Left ventricle myocardium inferior (tissue), 1 donor: ENCODE measurements around the gene CORO6. TPM values are rescaled to one million over a fixed set of nuclear protein-coding genes. Genes with fewer than 3 reads are reported as not detected.

Experiments used
- DNase-seq: peaks from one replicate; pipeline ENCODE4 v3.0.0-alpha.2; 2020
- H3K27ac ChIP-seq: fragments of 200-600 bp; replicated peaks from 2 replicates; pipeline ENCODE4 v1.8.0; 2021
- H3K27me3 ChIP-seq: fragments of 200-600 bp; 2 replicates; pipeline ENCODE4 v1.8.0; 2021; ENCODE audit warnings: low read depth
- H3K36me3 ChIP-seq: fragments of 200-600 bp; 2 replicates; pipeline ENCODE4 v1.8.0; 2021
- H3K4me1 ChIP-seq: fragments of 200-600 bp; 2 replicates; pipeline ENCODE4 v1.8.0; 2021
- H3K4me3 ChIP-seq: fragments of 200-600 bp; 2 replicates; pipeline ENCODE4 v1.8.0; 2021; ENCODE audit warnings: mild to moderate bottlenecking, moderate library complexity
- H3K9me3 ChIP-seq: fragments of 200-600 bp; replicated peaks from 2 replicates; pipeline ENCODE4 v1.8.0; 2021
- intact Hi-C: fragments of 100-400 bp; cut with micrococcal nuclease; formaldehyde crosslinking; loops from one replicate; pipeline ENCODE4 v1.11.0; 2022
- total RNA-seq: library from RNA; stranded (reverse); fragmentation: NEBNext Ultra II Directional; extraction: Animal tissue kit (Norgen Biotek cat#: 25700); gene quantifications from one replicate; pipeline ENCODE4 v1.2.1, GENCODE V29; 2021
- TF ChIP-seq, protein P1 (sequence below): fragments of 200-600 bp; IDR thresholded peaks from 2 replicates; pipeline ENCODE4 v1.8.0; 2021; ENCODE audit warnings: antibody characterized with exemption, mild to moderate bottlenecking, borderline replicate concordance
- donor health status: DM: no; HTN: yes; CAD: no; lungs with severe emphysema.

The CORO6 gene
- total RNA-seq, 1 donor from 2014 or later, result 101 TPM

DNA sequence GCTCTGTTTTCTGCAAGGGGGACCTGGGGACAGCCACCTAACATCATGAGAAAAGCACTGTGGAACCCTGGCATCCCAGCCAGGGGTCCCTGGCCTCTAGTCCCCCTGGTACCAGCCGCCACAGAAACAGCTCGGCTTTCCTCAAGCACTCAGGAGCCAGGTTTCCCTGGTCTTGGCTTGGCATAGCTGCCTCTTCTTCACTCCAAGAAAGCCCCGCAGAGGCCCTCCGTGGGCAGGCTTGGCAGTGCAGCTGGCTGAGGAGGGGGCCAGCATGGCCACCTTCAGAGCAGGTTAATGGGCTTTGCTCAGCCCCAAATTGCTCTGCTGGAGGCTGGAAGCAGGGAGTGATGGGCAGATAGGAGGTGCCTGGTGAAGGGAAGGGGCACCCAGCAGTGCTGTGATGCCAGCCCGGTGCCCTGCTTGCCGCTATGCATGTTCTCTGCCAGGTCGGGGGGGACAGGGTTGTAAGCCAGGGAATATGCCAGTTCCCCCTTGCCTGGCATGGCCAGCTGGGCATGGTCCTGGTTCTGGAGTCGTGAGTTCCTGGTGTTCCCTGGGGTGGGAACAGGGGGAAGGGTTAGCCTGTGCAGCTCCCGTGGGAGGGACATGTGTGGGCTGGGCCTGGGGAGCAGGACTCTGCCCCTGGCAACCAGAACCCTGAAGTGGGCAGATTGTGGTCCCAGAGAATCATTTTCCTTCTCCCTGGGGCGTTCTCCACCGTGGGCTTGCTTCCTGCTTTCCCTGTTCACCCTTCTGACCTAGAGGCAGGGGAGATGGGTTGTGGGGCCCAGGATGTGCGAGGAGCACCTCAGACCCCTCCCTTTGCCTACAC lies 26.6 kb downstream of the CORO6 start:
- no peaks in the 10 kb centered on the region for H3K36me3 ChIP-seq
- TF ChIP-seq, protein P1, sequence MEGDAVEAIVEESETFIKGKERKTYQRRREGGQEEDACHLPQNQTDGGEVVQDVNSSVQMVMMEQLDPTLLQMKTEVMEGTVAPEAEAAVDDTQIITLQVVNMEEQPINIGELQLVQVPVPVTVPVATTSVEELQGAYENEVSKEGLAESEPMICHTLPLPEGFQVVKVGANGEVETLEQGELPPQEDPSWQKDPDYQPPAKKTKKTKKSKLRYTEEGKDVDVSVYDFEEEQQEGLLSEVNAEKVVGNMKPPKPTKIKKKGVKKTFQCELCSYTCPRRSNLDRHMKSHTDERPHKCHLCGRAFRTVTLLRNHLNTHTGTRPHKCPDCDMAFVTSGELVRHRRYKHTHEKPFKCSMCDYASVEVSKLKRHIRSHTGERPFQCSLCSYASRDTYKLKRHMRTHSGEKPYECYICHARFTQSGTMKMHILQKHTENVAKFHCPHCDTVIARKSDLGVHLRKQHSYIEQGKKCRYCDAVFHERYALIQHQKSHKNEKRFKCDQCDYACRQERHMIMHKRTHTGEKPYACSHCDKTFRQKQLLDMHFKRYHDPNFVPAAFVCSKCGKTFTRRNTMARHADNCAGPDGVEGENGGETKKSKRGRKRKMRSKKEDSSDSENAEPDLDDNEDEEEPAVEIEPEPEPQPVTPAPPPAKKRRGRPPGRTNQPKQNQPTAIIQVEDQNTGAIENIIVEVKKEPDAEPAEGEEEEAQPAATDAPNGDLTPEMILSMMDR, result no peak
- intact Hi-C loops, result no loop called here
- H3K4me1 ChIP-seq, result peaks cover 56% of the 10 kb centered on the region
- DNase-seq, result no peak
- H3K27ac ChIP-seq, result peak overlapping the region; percentile 25
- H3K27me3 ChIP-seq, result no peaks in the 10 kb centered on the region
- no peaks in the 10 kb centered on the region for H3K9me3 ChIP-seq
- H3K4me3 ChIP-seq, result no peak overlapping the region

DNA sequence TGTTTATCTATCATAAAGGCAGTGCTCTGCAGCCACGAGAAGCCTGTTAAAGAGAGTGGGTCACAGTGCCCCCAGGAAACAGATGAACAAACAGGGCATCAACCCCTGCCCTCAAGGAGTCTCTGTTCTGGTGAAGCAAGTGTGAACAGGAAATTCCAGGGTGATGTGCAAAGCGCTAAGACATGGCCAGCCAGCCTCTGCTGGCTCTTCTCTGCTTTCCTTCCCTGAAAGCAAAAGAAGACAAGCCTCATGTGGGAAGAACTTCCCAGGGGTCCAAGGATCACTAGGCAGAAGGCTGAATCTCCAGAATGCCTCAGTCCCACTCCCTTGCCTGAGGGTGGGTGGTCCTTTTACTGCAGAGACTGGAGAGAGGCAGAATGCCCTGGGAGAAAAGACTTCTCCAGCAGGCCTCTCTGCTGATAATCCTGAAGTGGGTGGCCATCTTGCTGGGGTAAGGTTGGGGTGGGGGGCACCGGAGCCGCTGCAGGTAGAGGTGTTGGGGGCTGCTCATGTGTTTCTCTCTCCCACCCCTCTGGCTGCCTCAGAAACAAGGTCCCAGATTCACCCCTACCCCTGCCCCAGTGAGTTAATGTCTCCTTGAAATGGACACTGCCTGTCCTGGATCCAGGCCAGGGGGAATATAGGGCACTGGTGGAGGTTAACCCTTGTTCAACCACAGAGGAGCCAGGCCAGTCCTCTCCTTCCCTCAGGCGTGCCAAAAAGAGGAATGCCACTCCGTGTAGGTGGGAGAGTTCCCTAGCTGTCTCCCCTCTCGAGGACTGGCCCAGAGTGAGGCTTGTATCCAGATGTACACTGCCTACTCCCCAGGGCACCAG lies 27.4 kb downstream of the CORO6 start:
- intact Hi-C loops, result no loop called here
- Histone ChIP-seq H3K27ac (no peak overlapping the region), H3K9me3 (no peaks in the 10 kb centered on the region), H3K4me3 (no peak overlapping the region), H3K4me1 (peaks cover 64% of the 10 kb centered on the region), H3K36me3 (no peaks in the 10 kb centered on the region), H3K27me3 (no peaks in the 10 kb centered on the region)
- no peak for DNase-seq
- TF ChIP-seq, protein P1, result no peak

DNA sequence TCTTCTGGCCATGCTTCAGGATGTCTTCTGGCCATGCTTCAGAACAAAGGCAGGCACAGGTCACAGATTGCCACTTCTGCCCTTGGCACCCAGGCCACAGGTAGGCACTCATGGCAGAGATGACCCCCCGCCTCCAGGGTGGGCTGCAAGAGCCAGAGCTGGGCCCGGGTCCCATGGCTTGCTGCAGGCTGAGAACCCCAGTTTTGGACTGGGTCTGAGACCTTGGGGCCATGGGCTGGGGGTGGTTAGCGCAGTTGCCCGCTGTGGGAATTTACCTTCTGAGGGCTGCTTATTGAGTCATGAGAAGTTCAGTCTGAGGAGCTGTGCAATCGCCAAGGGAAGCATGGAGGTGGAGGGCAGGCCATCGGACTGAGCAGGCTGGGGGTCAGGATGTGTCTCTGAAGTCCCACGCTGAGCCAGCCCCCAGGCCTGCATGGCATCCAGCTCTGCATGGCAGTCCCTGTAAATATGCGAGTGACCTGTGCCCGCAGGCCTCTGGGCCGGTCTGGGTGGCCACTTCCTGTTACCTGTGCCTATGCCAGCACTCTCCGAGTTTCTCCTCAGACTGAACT lies 28.1 kb downstream of the CORO6 start:
- TF ChIP-seq, protein P1, result no peak
- H3K4me1 ChIP-seq, result peaks cover 71% of the 10 kb centered on the region
- intact Hi-C loops, result no loop called here
- H3K27me3 ChIP-seq, result no peaks in the 10 kb centered on the region
- no peaks in the 10 kb centered on the region for H3K9me3 ChIP-seq
- H3K27ac ChIP-seq, result no peak overlapping the region
- peak overlapping the region; percentile 95 for H3K4me3 ChIP-seq
- DNase-seq, result no peak
- H3K36me3 ChIP-seq, result no peaks in the 10 kb centered on the region

DNA sequence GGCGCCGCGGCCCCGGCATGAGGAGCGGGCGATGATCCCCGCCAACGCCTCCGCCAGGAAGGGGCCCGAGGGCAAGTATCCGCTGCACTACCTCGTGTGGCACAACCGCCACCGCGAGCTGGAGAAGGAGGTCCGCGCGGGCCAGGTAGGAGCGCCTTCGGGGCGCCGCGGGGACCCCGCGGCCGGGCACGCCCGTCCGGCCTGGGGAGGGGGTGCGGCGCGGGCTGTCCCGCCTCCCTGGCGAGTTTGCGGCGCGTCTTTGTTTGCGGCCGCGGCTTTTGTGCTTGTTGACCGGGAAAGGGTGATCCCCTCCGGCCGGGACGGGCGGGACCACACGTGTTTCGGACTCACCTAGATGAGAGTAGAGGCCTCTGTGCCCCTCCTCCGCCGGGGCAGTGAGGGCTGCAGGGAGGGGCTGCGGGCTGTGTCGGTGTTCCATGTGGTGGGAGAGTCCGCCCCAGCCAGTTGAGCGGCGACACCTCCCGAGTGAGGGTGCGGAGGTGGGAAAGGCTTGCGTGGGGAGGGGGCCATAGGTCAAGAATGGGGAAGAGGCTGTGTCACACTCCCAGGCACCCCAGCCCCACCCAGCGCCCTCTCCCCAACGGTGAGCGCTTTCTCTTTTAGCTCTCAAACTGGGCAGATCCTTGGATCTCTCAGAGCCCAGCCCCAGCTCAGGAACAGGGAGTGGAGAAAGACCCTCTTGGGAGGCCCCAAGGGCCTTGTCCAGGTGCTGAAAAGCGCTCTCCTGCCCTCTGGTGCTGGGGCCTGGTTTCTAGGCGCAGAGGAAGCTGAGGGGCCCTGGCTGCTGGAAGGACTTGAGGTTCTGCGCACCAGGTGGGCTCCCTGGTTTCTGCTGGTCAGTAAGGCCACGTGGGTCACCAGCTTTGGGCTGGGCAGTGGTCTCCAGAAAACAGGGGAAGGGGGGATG lies 28.9 kb downstream of the CORO6 start:
- TF ChIP-seq, protein P1, result peak; percentile 26
- intact Hi-C loops, result no loop called here
- no peaks in the 10 kb centered on the region for H3K36me3 ChIP-seq
- H3K9me3 ChIP-seq, result no peaks in the 10 kb centered on the region
- H3K27me3 ChIP-seq, result no peaks in the 10 kb centered on the region
- DNase-seq, result no peak
- H3K27ac ChIP-seq, result peak overlapping the region; percentile 59
- H3K4me3 ChIP-seq, result peak overlapping the region; percentile 95
- peaks cover 73% of the 10 kb centered on the region for H3K4me1 ChIP-seq
